HepG2 (cell line): ENCODE results near the gene FAH. TPM values are rescaled to one million over a fixed set of nuclear protein-coding genes. Genes with fewer than 3 reads are reported as not detected.

Source experiments
- ELF1 ChIP-seq: sonication (generic); formaldehyde crosslinking; IDR thresholded peaks from 2 replicates; pipeline ENCODE4 v1.4.0; 2020; ENCODE audit warnings: missing genetic modification reagents
- HDAC1 ChIP-seq: sonication (generic); formaldehyde crosslinking; IDR thresholded peaks from 2 replicates; pipeline ENCODE4 v1.5.1; 2020; ENCODE audit warnings: mild to moderate bottlenecking, missing genetic modification reagents
- SIN3A ChIP-seq: IDR thresholded peaks from 2 replicates; pipeline ENCODE4 v1.6.1; 2011; ENCODE audit warnings: low read depth, mild to moderate bottlenecking, control low read depth, low read length, borderline replicate concordance
- TBX2 ChIP-seq: sonication (generic); formaldehyde crosslinking; IDR thresholded peaks from 2 replicates; pipeline ENCODE4 v1.5.0; 2020; ENCODE audit warnings: missing genetic modification reagents, mild to moderate bottlenecking, borderline replicate concordance
- TCF12 ChIP-seq, 2 experiments: fragments of 450-650 bp in 1 of 2; sonication (generic) in 1 of 2; formaldehyde crosslinking in 1 of 2; IDR thresholded peaks; 2 replicates each; pipeline versions ENCODE4 v1.6.1 to v1.8.0; 2017 to 2022; ENCODE audit warnings: antibody characterized with exemption in 1 of 2, mild to moderate bottlenecking in 1 of 2, missing genetic modification reagents in 1 of 2, moderate library complexity in 1 of 2
- ZNF30 ChIP-seq: sonication (generic); formaldehyde crosslinking; IDR thresholded peaks from 2 replicates; pipeline ENCODE4 v1.5.0; 2020; ENCODE audit warnings: mild to moderate bottlenecking, missing genetic modification reagents
- ZNF703 ChIP-seq: sonication (generic); formaldehyde crosslinking; IDR thresholded peaks from 2 replicates; pipeline ENCODE4 v1.5.1; 2020; ENCODE audit warnings: missing genetic modification reagents, mild to moderate bottlenecking, moderate library complexity, borderline replicate concordance
- polyA plus RNA-seq, 8 experiments: library from polyadenylated mRNA; depleted of rRNA in 3 of 8; stranded (reverse) in 7 of 8; unstranded in 1 of 8; fragments of >200 nt; fragmentation: Illumina TruSeq in 4 of 8; extraction: Trizol in 4 of 8; gene quantifications; 2 replicates each; pipeline versions ENCODE4 v1.2.1 to v1.2.3, GENCODE V29; 2011 to 2016; ENCODE audit warnings: low read depth in 4 of 8, missing spikeins in 1 of 8, mixed read lengths in 1 of 8; ENCODE audit not compliant: insufficient read depth in 1 of 8
- total RNA-seq, 5 experiments: library from RNA; depleted of rRNA; stranded (reverse); fragments of >200 nt; fragmentation: Illumina TruSeq; extraction: Trizol; gene quantifications; 2 replicates each; pipeline ENCODE4 v1.2.3, GENCODE V29; 2016; ENCODE audit warnings: low read depth in 1 of 5
- TF ChIP-seq, protein P1 (sequence below): sonication (generic); formaldehyde crosslinking; IDR thresholded peaks from 2 replicates; pipeline ENCODE4 v1.4.0; 2020; ENCODE audit warnings: mild to moderate bottlenecking, missing genetic modification reagents
- TF ChIP-seq, protein P2 (sequence below): sonication (generic); formaldehyde crosslinking; IDR thresholded peaks from 2 replicates; pipeline ENCODE4 v1.9.0; 2022; ENCODE audit warnings: missing genetic modification reagents, mild to moderate bottlenecking, borderline replicate concordance
- TF ChIP-seq, protein P3 (sequence below): sonication (generic); formaldehyde crosslinking; IDR thresholded peaks from 2 replicates; pipeline ENCODE4 v1.4.0; 2020; ENCODE audit warnings: missing genetic modification reagents

FAH gene
- total and polyA plus RNA-seq, 2 of the 13 experiments (the other 11 are each of a cell fraction or from before 2014, with no cell fraction given) = 36.6 to 75.0 TPM

DNA sequence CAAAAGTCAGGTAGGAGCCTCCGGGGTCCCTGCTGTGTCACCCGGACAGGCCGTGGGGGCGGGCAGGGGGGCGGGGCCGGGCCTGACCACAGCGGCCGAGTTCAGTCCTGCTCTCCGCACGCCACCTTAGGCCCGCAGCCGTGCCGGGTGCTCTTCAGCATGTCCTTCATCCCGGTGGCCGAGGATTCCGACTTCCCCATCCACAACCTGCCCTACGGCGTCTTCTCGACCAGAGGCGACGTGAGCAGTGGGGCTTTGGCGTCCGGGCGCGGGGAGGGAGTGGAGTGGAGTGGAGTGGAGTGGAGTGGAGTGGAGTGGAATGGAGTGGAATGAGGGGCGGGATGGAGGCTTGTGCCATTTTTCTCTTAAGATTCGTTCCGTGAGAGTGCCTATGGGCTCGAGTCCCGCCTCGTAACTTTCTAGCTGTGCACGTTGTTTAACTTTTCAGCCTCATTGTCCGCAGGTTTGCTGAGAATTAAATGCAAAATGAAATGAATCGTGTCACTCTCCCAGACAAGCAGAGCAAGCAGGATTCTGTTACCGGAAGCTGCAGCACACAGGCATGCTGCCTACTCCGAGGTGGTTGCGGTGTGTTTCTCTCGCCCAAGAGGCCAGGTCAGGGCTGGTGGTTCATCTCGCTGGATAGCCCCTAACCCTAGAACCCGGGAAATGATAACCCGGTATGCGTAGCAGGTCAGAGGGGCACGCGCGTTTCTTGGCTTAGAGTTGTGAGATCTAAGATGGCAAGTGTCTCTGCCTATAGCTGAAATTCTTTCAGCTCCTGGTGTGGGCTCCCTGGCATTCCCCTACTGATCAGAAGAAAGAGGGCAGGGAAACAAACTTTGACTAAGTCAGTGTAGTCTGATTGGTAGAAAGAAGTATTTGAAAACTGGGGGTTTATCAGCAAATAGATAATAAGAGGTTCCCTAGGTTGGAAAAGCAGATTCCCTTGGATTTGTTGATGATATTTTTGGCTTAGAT lies at the start of gene FAH (continued):
- TF ChIP-seq, protein P1, sequence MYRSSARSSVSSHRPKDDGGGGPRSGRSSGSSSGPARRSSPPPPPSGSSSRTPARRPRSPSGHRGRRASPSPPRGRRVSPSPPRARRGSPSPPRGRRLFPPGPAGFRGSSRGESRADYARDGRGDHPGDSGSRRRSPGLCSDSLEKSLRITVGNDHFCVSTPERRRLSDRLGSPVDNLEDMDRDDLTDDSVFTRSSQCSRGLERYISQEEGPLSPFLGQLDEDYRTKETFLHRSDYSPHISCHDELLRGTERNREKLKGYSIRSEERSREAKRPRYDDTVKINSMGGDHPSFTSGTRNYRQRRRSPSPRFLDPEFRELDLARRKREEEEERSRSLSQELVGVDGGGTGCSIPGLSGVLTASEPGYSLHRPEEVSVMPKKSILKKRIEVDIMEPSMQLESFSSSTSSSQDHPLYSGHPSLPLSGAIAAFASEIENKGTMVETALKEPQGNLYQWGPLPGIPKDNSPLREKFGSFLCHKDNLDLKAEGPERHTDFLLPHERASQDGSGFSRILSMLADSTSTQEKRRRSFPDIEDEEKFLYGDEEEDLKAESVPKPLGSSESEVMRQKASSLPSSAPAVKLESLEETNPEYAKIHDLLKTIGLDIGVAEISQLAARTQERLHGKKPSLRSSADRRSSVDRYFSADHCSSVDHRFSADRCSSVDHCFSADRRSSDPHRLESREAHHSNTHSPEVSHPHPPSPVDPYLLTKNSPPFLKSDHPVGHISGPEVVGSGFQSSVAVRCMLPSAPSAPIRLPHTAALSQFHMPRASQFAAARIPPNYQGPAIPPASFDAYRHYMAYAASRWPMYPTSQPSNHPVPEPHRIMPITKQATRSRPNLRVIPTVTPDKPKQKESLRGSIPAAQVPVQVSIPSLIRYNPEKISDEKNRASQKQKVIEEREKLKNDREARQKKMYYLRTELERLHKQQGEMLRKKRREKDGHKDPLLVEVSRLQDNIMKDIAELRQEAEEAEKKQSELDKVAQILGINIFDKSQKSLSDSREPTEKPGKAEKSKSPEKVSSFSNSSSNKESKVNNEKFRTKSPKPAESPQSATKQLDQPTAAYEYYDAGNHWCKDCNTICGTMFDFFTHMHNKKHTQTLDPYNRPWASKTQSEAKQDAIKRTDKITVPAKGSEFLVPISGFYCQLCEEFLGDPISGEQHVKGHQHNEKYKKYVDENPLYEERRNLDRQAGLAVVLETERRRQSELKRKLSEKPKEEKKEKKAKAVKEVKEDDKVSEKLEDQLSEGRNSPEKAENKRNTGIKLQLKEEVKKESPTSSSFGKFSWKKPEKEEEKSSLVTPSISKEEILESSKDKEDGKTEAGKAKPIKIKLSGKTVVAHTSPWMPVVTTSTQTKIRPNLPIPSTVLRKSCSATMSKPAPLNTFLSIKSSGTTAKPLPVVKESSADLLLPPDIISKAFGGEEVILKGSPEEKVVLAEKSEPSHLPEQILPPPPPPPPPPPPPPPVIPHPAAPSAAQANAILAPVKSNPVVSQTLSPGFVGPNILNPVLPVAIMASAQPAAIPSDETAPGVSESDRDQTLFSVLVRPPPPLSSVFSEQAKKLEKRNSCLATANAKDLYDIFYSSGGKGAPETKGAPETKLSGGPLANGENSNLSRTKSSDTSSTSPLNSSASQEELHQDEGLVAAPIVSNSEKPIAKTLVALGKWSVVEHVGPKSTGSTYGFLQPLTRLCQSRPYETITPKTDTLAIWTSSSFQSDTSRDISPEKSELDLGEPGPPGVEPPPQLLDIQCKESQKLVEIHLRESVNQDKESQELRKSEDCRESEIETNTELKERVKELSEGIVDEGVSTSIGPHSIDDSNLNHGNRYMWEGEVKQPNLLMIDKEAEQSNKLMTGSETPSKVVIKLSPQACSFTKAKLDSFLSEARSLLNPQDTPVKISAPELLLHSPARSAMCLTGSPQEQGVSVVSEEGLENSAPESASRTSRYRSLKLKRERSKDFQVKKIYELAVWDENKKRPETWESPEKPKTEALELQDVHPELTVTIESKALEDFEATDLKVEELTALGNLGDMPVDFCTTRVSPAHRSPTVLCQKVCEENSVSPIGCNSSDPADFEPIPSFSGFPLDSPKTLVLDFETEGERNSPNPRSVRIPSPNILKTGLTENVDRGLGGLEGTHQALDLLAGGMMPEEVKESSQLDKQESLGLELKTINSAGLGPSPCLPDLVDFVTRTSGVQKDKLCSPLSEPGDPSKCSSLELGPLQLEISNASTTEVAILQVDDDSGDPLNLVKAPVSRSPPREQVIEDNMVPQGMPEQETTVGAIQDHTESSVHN (CRISPR knock-in tag) = no peak
- TF ChIP-seq, protein P2, sequence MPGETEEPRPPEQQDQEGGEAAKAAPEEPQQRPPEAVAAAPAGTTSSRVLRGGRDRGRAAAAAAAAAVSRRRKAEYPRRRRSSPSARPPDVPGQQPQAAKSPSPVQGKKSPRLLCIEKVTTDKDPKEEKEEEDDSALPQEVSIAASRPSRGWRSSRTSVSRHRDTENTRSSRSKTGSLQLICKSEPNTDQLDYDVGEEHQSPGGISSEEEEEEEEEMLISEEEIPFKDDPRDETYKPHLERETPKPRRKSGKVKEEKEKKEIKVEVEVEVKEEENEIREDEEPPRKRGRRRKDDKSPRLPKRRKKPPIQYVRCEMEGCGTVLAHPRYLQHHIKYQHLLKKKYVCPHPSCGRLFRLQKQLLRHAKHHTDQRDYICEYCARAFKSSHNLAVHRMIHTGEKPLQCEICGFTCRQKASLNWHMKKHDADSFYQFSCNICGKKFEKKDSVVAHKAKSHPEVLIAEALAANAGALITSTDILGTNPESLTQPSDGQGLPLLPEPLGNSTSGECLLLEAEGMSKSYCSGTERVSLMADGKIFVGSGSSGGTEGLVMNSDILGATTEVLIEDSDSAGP (CRISPR knock-in tag) = peak; percentile 80
- TF ChIP-seq, protein P3, sequence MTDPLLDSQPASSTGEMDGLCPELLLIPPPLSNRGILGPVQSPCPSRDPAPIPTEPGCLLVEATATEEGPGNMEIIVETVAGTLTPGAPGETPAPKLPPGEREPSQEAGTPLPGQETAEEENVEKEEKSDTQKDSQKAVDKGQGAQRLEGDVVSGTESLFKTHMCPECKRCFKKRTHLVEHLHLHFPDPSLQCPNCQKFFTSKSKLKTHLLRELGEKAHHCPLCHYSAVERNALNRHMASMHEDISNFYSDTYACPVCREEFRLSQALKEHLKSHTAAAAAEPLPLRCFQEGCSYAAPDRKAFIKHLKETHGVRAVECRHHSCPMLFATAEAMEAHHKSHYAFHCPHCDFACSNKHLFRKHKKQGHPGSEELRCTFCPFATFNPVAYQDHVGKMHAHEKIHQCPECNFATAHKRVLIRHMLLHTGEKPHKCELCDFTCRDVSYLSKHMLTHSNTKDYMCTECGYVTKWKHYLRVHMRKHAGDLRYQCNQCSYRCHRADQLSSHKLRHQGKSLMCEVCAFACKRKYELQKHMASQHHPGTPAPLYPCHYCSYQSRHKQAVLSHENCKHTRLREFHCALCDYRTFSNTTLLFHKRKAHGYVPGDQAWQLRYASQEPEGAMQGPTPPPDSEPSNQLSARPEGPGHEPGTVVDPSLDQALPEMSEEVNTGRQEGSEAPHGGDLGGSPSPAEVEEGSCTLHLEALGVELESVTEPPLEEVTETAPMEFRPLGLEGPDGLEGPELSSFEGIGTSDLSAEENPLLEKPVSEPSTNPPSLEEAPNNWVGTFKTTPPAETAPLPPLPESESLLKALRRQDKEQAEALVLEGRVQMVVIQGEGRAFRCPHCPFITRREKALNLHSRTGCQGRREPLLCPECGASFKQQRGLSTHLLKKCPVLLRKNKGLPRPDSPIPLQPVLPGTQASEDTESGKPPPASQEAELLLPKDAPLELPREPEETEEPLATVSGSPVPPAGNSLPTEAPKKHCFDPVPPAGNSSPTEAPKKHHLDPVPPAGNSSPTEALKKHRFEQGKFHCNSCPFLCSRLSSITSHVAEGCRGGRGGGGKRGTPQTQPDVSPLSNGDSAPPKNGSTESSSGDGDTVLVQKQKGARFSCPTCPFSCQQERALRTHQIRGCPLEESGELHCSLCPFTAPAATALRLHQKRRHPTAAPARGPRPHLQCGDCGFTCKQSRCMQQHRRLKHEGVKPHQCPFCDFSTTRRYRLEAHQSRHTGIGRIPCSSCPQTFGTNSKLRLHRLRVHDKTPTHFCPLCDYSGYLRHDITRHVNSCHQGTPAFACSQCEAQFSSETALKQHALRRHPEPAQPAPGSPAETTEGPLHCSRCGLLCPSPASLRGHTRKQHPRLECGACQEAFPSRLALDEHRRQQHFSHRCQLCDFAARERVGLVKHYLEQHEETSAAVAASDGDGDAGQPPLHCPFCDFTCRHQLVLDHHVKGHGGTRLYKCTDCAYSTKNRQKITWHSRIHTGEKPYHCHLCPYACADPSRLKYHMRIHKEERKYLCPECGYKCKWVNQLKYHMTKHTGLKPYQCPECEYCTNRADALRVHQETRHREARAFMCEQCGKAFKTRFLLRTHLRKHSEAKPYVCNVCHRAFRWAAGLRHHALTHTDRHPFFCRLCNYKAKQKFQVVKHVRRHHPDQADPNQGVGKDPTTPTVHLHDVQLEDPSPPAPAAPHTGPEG = no peak
- TF ChIP-seq SIN3A (peak; percentile 45; the same call in 1 of the 2 replicates), HDAC1 (peak; percentile 74), ZNF703 (CRISPR knock-in tag) (0 out of 2 replicates have a peak, but pooled peaks have one; percentile 36), TCF12 (IDR thresholded peaks at IDR 0.05) (no peak), TCF12 (CRISPR knock-in tag; IDR thresholded peaks at IDR 0.05) (0 out of 2 replicates have a peak, but pooled peaks have one; percentile 58), ZNF30 (0 out of 2 replicates have a peak, but pooled peaks have one; percentile 40), ELF1 (CRISPR knock-in tag) (peak; percentile 67), TBX2 (CRISPR knock-in tag) (peak; percentile 53; the same call in 1 of the 2 replicates)
